Vagina (tissue), 2 donors: ENCODE measurements around the gene PPP2R5D. TPM values are rescaled to one million over a fixed set of nuclear protein-coding genes. Genes with fewer than 3 reads are reported as not detected.

Experiments used
- DNase-seq, 2 donors: peaks; one replicate each; pipeline ENCODE4 v3.0.0-alpha.2; 2017; ENCODE audit errors: extremely low spot score in 2 of 2
- H3K27ac ChIP-seq: fragments of 200-600 bp; sonication (generic); one replicate; pipeline ENCODE4 v1.5.1; 2019
- H3K27me3 ChIP-seq: fragments of 200-600 bp; sonication (generic); one replicate; pipeline ENCODE4 v1.5.1; 2019
- H3K36me3 ChIP-seq, 2 donors: fragments of 200-600 bp; sonication (generic); one replicate each; pipeline ENCODE4 v1.5.1; 2017 to 2019
- H3K4me1 ChIP-seq: fragments of 200-600 bp; sonication (generic); one replicate; pipeline ENCODE4 v1.5.1; 2019
- H3K4me3 ChIP-seq, 2 donors: fragments of 200-600 bp; sonication (generic); 1 replicate in 1 of 2; 2 replicates in 1 of 2; pipeline ENCODE4 v1.5.1; 2016 to 2019
- H3K9me3 ChIP-seq: fragments of 200-600 bp; sonication (generic); one replicate; pipeline ENCODE4 v1.5.1; 2019
- POLR2A ChIP-seq, 2 donors: fragments of 450-650 bp; IDR thresholded peaks; one replicate each; pipeline ENCODE4 v1.6.1; 2017; ENCODE audit warnings: antibody characterized with exemption in 2 of 2, mild to moderate bottlenecking in 2 of 2, moderate library complexity in 2 of 2
- POLR2AphosphoS5 ChIP-seq, 2 donors: sonication (generic); formaldehyde crosslinking; IDR thresholded peaks; one replicate each; pipeline ENCODE4 v1.9.0; 2017; ENCODE audit warnings: antibody characterized with exemption in 2 of 2, mild to moderate bottlenecking in 2 of 2, low read depth in 1 of 2; ENCODE audit not compliant: insufficient read depth in 1 of 2
- intact Hi-C: fragments of 100-400 bp; cut with DNase I; formaldehyde crosslinking; loops from one replicate; pipeline ENCODE4 v1.15.1; 2023
- total RNA-seq: library from RNA; depleted of rRNA; stranded (reverse); fragments of >200 nt; gene quantifications from one replicate; pipeline ENCODE4 v1.2.3, GENCODE V29; 2016
- TF ChIP-seq, protein P1 (sequence below), 3 experiments: fragments of 450-650 bp in 2 of 3; fragments of 200-600 bp in 1 of 3; sonication (generic) in 1 of 3; IDR thresholded peaks; one replicate each; pipeline ENCODE4 v1.5.1; 2017 to 2019; ENCODE audit warnings: antibody characterized with exemption in 3 of 3, mild to moderate bottlenecking in 2 of 3, moderate library complexity in 2 of 3

Gene PPP2R5D
- total RNA-seq, 1 donor from 2014 or later: 26.3 TPM

DNA sequence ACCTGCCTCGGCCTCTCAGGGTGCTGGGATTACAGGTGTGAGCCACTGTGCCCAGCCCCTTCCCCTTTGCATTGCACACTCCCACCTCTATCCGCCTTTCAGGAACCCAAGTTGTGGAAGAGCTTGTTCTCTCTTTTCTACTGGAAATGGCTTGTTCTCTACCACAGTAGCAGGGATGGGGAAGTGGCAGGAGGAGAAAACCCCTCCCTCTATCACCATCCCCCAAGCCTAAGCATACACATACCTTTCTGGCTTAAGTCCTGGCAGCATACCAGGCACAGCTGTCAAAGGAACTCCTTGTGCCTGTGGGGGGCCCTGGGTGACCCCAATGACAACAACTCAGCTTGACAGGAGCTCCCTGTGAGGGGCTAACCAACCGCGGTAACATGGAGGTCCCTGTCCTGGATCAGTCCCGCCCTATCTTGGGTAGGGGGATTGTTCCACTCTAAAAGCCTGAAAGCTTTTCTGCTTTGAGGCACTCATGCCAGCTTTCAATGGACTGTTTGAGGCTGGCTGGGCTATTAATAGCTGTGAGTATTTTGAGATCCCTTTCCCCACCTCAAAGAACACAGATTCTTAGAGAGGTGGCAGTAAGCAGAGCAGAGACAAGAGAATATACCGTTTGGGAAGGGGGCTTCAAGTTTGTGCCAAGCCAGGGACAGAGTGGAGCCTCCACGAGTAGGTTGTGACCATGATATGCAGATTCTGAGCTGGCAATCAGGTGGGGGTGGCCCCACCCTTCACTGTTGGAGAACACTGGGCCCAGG, 32.0 kb downstream of the PPP2R5D start:
- H3K4me1 ChIP-seq: peaks cover 60% of the 10 kb centered on the region
- peaks cover 0 to 24% of the 10 kb centered on the region in 2 donors for H3K36me3 ChIP-seq
- H3K4me3 ChIP-seq: no peak overlapping the region
- no peaks in the 10 kb centered on the region for H3K27me3 ChIP-seq
- DNase-seq: no peak
- TF ChIP-seq, protein P1, sequence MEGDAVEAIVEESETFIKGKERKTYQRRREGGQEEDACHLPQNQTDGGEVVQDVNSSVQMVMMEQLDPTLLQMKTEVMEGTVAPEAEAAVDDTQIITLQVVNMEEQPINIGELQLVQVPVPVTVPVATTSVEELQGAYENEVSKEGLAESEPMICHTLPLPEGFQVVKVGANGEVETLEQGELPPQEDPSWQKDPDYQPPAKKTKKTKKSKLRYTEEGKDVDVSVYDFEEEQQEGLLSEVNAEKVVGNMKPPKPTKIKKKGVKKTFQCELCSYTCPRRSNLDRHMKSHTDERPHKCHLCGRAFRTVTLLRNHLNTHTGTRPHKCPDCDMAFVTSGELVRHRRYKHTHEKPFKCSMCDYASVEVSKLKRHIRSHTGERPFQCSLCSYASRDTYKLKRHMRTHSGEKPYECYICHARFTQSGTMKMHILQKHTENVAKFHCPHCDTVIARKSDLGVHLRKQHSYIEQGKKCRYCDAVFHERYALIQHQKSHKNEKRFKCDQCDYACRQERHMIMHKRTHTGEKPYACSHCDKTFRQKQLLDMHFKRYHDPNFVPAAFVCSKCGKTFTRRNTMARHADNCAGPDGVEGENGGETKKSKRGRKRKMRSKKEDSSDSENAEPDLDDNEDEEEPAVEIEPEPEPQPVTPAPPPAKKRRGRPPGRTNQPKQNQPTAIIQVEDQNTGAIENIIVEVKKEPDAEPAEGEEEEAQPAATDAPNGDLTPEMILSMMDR (IDR thresholded peaks at IDR 0.05): no peak
- TF ChIP-seq POLR2AphosphoS5 (IDR thresholded peaks at IDR 0.05; ENCODE audit: insufficient read depth in 1 of 2, low read depth in 1 of 2) (no peak), POLR2A (IDR thresholded peaks at IDR 0.05) (no peak)
- peak overlapping the region; percentile 16 for H3K27ac ChIP-seq
- no peaks in the 10 kb centered on the region for H3K9me3 ChIP-seq
- intact Hi-C loops: loop anchor here (10.0 kb wide), 1 partner anchor 112 kb away; no protein-coding TSS in a partner anchor

DNA sequence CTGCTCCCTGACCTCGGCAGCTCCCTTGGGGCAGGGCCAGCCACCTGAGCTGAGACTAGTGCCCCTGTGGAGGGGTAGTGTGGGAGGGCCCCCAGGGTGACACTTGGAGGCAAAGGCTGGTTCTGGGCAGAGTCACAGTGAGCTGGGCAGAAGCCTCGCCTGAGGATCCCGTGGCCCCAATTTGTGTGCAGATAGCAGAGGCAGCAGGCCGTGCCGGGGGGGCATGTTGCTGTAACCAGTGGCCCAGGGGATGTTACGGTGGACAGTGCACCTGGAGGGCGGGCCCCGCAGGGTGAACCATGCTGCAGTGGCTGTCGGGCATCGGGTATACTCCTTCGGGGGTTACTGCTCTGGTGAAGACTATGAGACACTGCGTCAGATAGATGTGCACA, 32.6 kb downstream of the PPP2R5D start:
- Histone ChIP-seq H3K4me3 (no peak overlapping the region), H3K36me3 (peaks cover 0 to 19% of the 10 kb centered on the region in 2 donors), H3K27me3 (no peaks in the 10 kb centered on the region), H3K9me3 (no peaks in the 10 kb centered on the region), H3K27ac (peak overlapping the region; percentile 16), H3K4me1 (peaks cover 60% of the 10 kb centered on the region)
- TF ChIP-seq POLR2AphosphoS5 (IDR thresholded peaks at IDR 0.05; ENCODE audit: insufficient read depth in 1 of 2, low read depth in 1 of 2) (no peak), POLR2A (IDR thresholded peaks at IDR 0.05) (no peak)
- TF ChIP-seq, protein P1 (IDR thresholded peaks at IDR 0.05): no peak
- no peak for DNase-seq
- intact Hi-C loops: loop anchor here (10.0 kb wide), 1 partner anchor 112 kb away; no protein-coding TSS in a partner anchor

DNA sequence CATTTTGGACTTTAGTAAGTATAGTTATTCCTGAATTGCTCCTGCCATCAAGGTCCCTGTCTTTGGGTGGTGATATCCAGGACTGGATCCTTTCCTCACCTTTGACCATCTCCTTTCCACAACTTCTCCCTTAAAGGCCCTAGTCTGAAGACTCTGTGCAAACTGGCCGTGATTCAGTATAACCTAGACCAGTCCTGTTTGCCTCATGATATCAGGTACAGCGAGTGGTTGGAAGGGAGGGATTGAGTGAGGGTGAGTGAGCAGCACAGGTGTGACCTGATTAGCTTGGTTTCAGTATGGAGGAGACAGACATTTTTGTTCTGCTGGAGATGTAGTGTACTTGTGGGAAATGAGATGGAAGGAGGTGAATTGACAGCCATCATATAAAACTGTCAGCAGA, 34.8 kb downstream of the PPP2R5D start:
- intact Hi-C loops: loop anchor here (10.0 kb wide), 1 partner anchor 114 kb away; no protein-coding TSS in a partner anchor
- peaks cover 0 to 23% of the 10 kb centered on the region in 2 donors for H3K36me3 ChIP-seq
- no peak for TF ChIP-seq POLR2AphosphoS5 (IDR thresholded peaks at IDR 0.05; ENCODE audit: insufficient read depth in 1 of 2, low read depth in 1 of 2)
- TF ChIP-seq, protein P1 (IDR thresholded peaks at IDR 0.05): no peak
- no peak for TF ChIP-seq POLR2A (IDR thresholded peaks at IDR 0.05)

DNA sequence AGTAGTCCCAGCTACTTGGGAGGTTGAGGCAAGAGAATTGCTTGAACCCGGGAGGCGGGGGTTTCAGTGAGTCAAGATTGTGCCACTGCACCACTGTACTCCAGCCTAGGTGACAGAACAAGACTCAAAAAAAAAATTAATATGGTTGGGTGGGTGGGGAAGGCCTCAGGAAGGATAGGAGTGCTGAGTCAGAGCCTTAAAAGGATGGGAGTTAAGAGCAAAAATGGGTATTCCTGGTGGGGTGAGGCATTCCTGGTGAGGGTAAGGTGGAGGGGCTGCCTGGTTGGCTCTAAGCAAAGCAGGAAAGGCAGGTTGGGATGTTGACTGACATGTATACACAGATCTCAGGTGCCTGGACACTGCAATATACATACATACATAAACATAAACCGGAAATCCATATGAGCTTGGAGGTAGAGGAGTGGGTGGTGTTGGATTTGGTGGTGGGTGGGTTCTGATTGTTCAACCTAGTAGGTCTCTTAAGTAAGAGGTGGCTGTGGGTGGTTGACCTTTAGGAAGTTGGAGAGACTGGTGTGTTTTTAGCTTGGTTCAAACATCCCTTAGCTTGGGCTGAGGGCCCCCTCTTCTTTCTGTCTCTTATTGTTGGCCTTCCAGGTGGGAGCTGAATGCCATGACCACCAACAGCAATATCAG, 35.8 kb downstream of the PPP2R5D start:
- intact Hi-C loops: no loop called here
- Histone ChIP-seq H3K36me3 (peaks cover 0 to 28% of the 10 kb centered on the region in 2 donors), H3K4me1 (peaks cover 66% of the 10 kb centered on the region)

More for the DNA sequence above, 34.8 kb downstream of the PPP2R5D start:
- Histone ChIP-seq H3K4me3 (no peak overlapping the region), H3K27ac (no peak overlapping the region), H3K9me3 (no peaks in the 10 kb centered on the region), H3K27me3 (no peaks in the 10 kb centered on the region), H3K4me1 (peaks cover 68% of the 10 kb centered on the region)
- DNase-seq: no peak

More for the DNA sequence above, 35.8 kb downstream of the PPP2R5D start:
- TF ChIP-seq, protein P1 (IDR thresholded peaks at IDR 0.05): no peak
- no peak for TF ChIP-seq POLR2A (IDR thresholded peaks at IDR 0.05)
- no peak for TF ChIP-seq POLR2AphosphoS5 (IDR thresholded peaks at IDR 0.05; ENCODE audit: insufficient read depth in 1 of 2, low read depth in 1 of 2)
- Histone ChIP-seq H3K4me3 (no peak overlapping the region), H3K9me3 (no peaks in the 10 kb centered on the region), H3K27ac (peak overlapping the region; percentile 79), H3K27me3 (no peaks in the 10 kb centered on the region)
- DNase-seq: no peak
